HG03060 (cell line): ENCODE data around the gene JPH2.
"Not testable (repeated sequence)": the region's sequence is repeated elsewhere in the genome, so short reads cannot be mapped to it uniquely, and the experiment has no call there.

Experiments used
- ATAC-seq: cut with Tn5 transposase; IDR thresholded peaks from one replicate; pipeline ENCODE4 v1.9.1; 2021; ENCODE audit warnings: low read depth, moderate number of reproducible peaks; ENCODE audit not compliant: unreplicated experiment

Gene JPH2

DNA sequence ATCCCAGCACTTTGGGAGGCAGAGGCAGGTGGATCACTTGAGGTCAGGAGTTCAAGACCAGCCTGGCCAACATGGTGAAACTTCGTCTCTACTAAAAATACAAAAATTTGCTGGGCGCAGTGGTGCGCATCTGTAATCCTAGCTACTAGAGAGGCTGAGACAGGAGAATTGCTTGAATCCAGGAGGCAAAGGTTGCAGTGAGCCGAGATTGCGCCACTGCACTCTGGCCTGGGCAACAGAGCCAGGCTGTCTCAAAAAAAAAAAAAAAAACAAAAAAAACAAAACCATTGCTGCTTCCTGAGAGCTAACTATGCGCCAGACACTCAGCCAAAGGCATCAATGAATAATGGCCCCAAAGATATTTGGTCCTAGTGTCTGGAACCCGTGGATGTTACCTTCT lies 57.7 kb downstream of the JPH2 start:
- ATAC-seq, result not testable (repeated sequence)

GRCh38 chr20:44126445-44126844 lies 60.5 kb downstream of the JPH2 start:
- ATAC-seq, result no peak

DNA sequence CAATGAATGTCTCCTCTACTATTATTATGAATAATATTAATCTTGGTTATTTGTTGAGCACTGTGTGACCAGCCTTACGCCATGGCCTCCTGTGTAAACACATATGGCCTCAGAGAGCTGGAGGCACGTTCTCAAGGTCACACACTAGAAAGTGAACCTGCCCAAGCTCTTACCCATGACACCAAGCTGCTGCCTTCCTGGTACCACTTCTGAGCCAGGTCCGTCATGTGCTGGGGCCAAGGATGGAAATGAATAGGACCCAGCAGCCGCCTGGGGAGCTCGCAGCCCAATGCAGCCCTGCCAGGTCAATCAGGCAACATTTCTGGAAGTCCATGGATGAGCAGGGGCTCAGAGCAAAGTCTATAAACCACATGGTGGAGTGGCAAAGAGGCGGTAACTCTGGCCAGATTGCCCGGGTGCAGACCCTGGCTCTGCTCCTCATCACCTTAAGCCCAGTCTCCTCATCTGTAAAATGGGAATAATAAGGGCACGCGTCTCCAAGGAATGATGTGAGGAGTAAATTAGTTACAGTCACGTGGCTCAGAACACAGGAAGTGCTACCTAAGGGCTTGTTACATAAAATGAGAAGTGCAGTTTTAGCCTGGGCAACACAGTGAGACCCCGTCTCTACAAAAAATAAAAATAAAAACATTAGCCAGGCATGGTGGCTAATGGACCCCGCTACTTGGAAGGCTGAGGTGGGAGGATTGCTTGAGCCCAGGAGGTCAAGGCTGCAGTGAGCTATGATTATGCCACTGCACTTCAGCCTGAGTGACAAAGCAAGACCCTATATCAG lies 61.5 kb downstream of the JPH2 start:
- ATAC-seq, result no peak

GRCh38 chr20:44123874-44124535 lies 63.0 kb downstream of the JPH2 start:
- ATAC-seq, result no peak

- no peak for ATAC-seq
Measured at GRCh38 chr20:44123251-44123650, 63.7 kb downstream of the JPH2 start.

GRCh38 chr20:44120676-44121425 lies 66.1 kb downstream of the JPH2 start:
- ATAC-seq, result no peak

GRCh38 chr20:44118185-44119033 lies 68.6 kb downstream of the JPH2 start:
- no peak for ATAC-seq

DNA sequence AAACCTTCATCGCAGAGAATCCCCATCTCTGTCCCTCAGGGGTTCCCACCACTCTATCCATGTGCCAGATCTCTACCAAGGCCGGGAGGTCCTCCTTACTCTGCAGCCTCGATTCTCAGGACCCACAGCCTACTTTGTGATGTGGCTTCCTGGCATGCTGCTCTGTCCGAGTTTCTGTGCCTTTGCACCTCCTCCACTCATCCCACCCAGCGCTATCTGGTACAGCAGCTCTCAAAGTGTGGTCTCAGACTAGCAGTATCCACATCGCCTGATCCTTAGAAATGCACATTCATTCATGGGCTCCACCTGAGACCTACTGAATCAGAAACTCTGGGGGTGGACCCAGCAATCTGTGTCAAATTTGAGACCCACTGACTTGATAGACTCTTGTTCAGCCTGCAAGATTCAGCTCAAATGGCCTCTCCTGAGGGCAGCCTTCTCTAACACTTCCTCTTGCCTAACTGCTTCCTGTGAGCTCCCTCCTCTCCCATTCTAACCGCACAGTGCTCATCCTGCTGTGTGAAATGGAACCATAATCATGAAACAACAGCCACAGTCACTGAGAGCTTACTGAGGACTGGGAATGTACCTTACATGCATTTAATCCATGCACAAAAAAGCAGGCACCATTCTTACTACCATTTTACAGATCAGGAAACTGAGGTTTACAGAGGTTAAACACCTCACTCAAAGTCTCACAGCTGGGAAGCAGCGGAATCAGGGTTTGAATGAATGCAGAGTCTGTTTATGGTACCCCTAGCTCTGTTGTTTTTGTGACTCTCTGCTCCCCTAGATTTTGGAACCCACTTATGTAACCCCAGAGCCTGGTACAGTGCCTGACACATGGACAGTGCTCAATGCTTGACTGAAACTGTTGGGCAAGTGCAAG lies 69.4 kb downstream of the JPH2 start:
- no peak for ATAC-seq

GRCh38 chr20:44115762-44116644 lies 71.0 kb downstream of the JPH2 start:
- ATAC-seq, result no peak

- no peak for ATAC-seq
Measured at GRCh38 chr20:44115181-44115580, 71.8 kb downstream of the JPH2 start.

- no peak for ATAC-seq
Measured at GRCh38 chr20:44113618-44114376, 73.2 kb downstream of the JPH2 start.

DNA sequence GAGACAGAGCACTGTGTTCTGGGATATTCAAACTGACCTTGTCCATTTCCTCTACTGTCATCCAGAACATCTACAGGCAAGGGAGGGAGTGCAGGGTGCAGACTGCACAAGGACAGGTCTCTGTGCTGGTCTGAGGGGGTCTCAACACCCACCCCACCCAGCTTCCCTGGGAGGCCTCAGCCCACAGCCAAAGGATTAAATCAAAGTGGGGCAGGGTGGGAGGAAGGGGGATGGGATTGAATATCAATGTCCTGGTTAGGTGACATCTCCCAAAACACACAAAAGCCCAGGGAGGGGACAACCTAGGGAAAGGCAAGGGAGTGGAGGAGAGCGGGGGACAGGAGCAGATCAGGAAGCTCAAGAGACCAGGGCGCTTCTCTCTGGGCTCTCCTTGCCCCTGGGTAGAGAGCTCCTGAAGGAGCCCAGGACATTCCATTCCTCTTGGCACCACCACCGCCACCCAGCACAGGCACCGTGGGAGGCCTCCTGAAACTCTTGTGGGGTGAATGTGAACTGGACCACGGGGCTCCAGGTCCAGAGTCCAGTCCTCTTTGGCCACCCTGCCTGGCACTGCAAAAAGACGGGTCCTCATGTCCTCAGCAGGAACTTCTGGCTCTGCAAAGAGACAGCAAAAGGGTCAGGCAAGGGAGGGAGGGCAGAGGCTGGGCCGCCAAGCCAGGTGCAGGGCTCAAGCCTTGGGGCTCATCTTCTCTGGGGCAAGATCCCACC lies 73.9 kb downstream of the JPH2 start:
- ATAC-seq, result no peak

GRCh38 chr20:44112456-44112855 lies 74.5 kb downstream of the JPH2 start:
- no peak for ATAC-seq

DNA sequence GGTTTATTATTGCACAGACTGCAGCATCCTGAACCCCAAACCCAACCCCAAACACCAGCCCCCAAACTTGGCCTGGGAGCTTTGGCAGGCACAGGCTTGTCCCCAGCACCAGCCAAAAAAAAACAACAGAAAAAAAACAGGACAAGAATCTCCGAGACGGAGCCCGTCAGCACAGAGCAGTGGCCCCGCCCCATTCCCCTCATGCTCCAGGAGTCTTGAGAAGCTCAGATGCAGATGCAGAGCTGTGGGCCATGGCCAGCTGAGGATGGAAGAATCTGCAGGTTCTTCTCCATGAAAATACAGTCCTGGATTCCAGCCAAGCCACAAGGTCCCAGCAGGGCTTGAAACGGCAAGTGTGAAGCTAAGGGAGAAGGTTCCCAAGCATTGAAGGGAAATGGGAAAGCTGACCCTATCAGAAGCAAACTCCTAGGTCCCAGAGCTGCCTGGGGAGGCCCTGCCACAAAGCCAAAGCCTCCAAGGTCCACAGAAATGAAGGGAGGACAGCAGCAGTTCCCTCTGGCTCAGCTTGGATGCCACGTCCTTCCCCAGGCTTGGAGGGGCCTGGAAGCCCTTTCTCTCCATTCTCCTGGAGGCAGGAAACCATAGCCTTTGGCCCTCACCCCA lies 75.2 kb downstream of the JPH2 start:
- ATAC-seq, result no peak

DNA sequence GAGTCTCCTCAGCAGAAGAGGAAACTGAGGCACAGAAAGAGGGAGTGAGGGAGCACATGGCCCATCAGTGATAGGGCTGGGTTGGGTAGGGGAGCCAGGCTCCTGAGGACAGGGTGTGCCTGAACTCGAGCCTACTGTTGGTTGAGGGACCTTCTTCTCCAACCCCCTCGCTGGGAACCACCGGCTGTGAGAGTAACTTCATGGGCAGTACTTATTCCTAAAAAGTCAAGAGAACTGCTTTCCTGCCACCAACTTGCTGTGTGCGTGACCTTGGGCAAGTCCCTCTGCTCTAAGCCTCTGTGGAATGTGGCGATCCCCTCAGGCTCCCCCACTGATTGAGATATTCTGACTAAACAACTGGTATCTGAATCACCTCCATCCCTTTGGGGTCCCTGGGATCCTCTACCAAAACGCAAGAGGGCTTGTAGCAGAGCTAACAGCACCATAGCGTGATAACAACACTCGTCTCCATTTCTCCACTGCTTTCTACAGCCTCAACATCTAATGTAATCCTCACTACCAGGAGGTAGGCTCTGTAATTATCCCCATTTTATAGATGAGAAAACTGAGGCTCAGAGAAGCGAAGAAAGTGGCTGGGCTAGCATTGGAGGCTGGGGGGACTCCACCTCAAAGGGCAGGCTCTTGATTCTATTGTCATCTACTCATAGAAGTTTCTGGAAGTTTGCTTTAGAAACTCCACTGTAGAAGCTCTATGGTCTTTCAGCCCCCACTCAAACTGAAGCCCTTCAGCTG lies 76.0 kb downstream of the JPH2 start:
- ATAC-seq, result no peak

DNA sequence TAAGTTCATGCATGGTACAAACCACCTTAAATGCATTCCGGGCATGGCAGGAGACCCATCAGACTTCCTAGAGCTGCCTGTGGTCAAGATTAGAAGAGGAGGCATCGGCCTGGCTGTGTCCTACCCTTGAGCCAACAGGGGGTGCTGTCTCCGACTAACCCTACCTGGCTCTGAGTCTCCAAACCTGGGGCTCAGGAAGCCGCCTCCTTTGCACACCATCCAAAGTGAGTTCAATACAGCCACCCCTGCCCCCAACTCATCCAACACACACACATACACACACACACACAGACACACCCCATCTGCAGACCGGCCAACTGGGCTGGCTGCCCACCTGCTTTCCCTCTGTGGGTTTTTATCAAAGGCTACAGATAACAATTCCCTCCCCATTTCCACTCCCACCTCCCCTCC lies 77.0 kb downstream of the JPH2 start:
- ATAC-seq, result no peak
